Duodenal mucosa (tissue), 2 donors: ENCODE measurements around the gene DPAGT1.
A peak's percentile ranks its signal among the peaks of the same experiment; 100 is the strongest.

Experiments used
- H3K27ac ChIP-seq: one replicate; pipeline ENCODE4 v1.7.0; 2013; ENCODE audit warnings: low read depth, low read length
- H3K27me3 ChIP-seq, 2 donors: one replicate each; pipeline ENCODE4 v1.7.0; 2013; ENCODE audit warnings: low read length in 2 of 2, control low read depth in 1 of 2; ENCODE audit not compliant: insufficient read depth in 2 of 2, control insufficient read depth in 1 of 2
- H3K36me3 ChIP-seq, 2 donors: one replicate each; pipeline ENCODE4 v1.7.0; 2013; ENCODE audit warnings: low read length in 2 of 2, control low read depth in 1 of 2; ENCODE audit not compliant: insufficient read depth in 2 of 2, control insufficient read depth in 1 of 2
- H3K4me1 ChIP-seq, 2 donors: one replicate each; pipeline ENCODE4 v1.7.0; 2013; ENCODE audit warnings: low read length in 2 of 2, control low read depth in 1 of 2; ENCODE audit not compliant: insufficient read depth in 2 of 2, control insufficient read depth in 1 of 2
- H3K4me3 ChIP-seq, 2 donors: one replicate each; pipeline ENCODE4 v1.7.0; 2013; ENCODE audit warnings: low read length in 2 of 2, low read depth in 1 of 2
- H3K9ac ChIP-seq, 2 donors: one replicate each; pipeline ENCODE4 v1.7.0; 2013; ENCODE audit warnings: low read length in 2 of 2, low read depth in 1 of 2
- H3K9me3 ChIP-seq, 2 donors: one replicate each; pipeline ENCODE4 v1.7.0; 2013; ENCODE audit warnings: low read length in 2 of 2, control low read depth in 1 of 2; ENCODE audit not compliant: control insufficient read depth in 1 of 2

DPAGT1 gene

DNA sequence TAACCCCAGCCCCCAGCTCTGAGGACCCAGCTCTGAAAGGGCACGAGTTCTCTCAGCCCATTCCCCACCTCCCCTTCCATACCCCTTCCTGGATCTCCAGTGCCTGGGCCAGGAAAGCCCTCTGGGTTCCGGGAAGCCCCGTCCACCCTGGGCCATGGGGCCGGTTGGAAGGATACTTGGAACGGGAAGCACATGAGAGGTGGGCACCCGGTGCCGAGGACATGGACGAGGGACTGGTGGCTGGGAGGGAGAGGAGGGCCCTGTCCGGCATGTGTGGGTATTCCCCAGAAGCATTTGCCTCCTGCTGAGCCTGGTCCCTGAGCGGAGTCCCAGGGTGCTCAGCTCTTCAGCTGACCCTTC is 14.6 kb upstream of the DPAGT1 start:
- H3K27me3 ChIP-seq, result no peaks in the 10 kb centered on the region
- no peak overlapping the region for H3K27ac ChIP-seq
- no peaks in the 10 kb centered on the region for H3K9me3 ChIP-seq
- H3K9ac ChIP-seq, result no peak overlapping the region
- H3K4me1 ChIP-seq, result peaks cover 7 to 10% of the 10 kb centered on the region in 2 donors
- H3K4me3 ChIP-seq, result no peak overlapping the region
- peaks cover 32 to 60% of the 10 kb centered on the region in 2 donors for H3K36me3 ChIP-seq

DNA sequence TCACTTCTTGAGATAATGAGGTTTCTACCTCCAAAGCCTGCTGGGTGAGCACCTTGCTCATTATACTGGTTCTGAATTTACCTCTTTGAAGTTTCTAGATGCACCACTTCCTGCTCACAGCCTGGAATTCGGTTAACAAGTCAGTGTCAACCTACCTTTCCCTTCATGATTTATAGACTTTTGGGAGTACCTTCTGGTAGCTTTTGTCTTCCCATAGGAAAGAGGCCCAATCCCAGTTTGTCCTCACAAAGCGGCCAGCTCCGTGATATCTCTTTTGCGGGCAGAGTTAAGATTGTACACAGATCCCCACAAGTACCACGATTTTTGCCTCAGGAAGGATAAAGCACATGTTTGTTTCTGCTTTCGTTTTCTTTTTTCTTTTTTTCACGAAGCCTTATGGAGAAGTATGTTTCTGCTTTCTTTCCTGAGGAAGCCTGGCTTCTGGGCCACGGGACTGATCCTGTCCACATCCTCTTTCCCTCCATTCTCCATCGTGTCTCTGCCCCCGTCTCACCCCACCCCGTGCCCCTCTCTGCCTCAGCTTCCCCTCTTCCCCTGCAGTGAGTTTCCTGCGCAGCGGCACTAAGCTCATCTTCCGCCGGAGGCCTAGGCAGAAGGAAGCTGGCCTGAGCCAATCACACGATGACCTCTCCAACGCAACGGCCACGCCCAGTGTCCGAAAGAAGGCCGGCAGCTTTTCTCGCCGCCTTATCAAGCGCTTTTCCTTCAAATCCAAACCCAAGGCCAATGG is 14.0 kb upstream of the DPAGT1 start:
- H3K4me3 ChIP-seq, result no peak overlapping the region

DNA sequence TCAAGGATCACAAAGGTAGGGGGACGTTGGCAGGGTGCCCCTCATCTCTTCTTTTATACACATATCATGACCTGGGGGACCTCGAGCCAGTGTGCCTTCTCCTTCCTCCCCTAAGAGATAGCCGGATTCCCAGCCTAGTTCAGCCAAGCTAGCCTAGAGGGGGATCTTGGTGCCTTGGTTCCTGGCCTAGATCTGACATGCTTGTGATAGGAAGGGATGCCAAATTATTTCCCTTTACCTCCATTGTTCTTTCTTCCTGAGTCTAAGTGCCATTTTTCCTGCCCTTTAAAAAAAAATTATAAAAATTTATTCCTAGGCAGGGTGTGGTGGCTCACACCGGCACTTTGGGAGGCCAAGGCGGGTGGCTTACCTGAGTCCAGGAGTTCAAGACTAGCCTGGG is 12.7 kb upstream of the DPAGT1 start:
- no peaks in the 10 kb centered on the region for H3K9me3 ChIP-seq
- H3K27me3 ChIP-seq, result no peaks in the 10 kb centered on the region
- no peak overlapping the region for H3K9ac ChIP-seq
- peaks cover 2 to 13% of the 10 kb centered on the region in 2 donors for H3K4me1 ChIP-seq
- no peak overlapping the region for H3K4me3 ChIP-seq
- H3K36me3 ChIP-seq, result peaks cover 40 to 71% of the 10 kb centered on the region in 2 donors
- no peak overlapping the region for H3K27ac ChIP-seq

More for the DNA sequence above, 14.0 kb upstream of the DPAGT1 start:
- no peaks in the 10 kb centered on the region for H3K9me3 ChIP-seq
- peaks cover 37 to 66% of the 10 kb centered on the region in 2 donors for H3K36me3 ChIP-seq
- H3K4me1 ChIP-seq, result peaks cover 4 to 7% of the 10 kb centered on the region in 2 donors
- no peak overlapping the region for H3K9ac ChIP-seq
- H3K27me3 ChIP-seq, result no peaks in the 10 kb centered on the region
- H3K27ac ChIP-seq, result no peak overlapping the region

DNA sequence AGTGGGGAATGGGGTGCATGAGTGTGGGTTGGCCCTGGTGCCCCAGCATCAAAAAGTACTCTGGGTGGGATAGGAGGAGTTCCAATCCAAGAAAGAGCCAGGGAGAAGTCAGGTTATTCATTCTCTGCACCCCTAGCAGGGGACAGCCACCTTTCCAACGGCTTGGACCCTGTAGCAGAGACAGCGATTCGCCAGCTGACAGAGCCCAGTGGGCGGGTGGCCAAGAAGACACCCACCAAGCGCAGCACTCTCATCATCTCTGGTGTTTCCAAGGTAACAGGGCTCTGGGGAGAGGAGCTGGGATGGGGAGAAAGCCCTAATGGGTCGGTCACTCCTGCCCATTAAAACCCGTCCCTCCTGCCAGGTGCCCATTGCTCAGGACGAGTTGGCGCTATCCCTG is 12.1 kb upstream of the DPAGT1 start:
- H3K9ac ChIP-seq, result no peak overlapping the region
- no peak overlapping the region for H3K27ac ChIP-seq
- no peak overlapping the region for H3K4me3 ChIP-seq
- no peaks in the 10 kb centered on the region for H3K9me3 ChIP-seq
- peaks cover 40 to 71% of the 10 kb centered on the region in 2 donors for H3K36me3 ChIP-seq
- no peaks in the 10 kb centered on the region for H3K27me3 ChIP-seq
- peaks cover 9 to 19% of the 10 kb centered on the region in 2 donors for H3K4me1 ChIP-seq

DNA sequence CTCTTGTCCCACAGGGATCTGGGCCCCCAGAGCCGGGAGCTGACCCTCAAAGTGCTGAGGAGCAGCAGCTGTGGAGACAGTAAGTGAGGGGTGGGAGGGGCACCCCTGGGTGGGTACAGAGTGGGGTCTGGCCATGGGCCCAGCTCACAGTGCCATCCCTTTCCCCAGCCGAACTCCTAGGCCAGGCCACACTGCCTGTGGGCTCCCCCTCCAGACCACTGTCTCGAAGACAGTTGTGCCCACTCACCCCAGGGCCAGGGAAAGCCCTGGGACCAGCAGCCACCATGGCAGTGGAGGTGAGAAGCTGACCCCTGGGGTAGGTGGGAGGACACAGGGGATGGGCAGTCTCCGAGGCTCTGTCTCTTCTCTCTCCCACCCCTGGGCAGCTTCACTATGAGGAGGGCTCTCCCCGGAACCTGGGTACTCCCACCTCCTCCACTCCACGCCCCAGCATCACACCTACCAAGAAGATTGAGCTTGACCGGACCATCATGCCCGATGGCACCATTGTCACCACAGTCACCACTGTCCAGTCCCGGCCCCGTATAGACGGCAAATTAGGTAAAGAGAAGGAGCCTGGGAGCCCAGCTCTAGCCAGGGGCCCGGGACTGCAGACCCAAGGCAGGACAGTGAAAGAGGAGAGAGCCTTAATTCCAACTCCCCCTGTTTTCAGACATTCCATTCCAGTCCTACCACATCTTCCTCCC is 10.8 kb upstream of the DPAGT1 start:
- Histone ChIP-seq H3K9ac (no peak overlapping the region), H3K27me3 (no peaks in the 10 kb centered on the region), H3K4me1 (peaks cover 15 to 27% of the 10 kb centered on the region in 2 donors), H3K27ac (no peak overlapping the region), H3K36me3 (peaks cover 39 to 67% of the 10 kb centered on the region in 2 donors), H3K9me3 (no peaks in the 10 kb centered on the region), H3K4me3 (no peak overlapping the region)

DNA sequence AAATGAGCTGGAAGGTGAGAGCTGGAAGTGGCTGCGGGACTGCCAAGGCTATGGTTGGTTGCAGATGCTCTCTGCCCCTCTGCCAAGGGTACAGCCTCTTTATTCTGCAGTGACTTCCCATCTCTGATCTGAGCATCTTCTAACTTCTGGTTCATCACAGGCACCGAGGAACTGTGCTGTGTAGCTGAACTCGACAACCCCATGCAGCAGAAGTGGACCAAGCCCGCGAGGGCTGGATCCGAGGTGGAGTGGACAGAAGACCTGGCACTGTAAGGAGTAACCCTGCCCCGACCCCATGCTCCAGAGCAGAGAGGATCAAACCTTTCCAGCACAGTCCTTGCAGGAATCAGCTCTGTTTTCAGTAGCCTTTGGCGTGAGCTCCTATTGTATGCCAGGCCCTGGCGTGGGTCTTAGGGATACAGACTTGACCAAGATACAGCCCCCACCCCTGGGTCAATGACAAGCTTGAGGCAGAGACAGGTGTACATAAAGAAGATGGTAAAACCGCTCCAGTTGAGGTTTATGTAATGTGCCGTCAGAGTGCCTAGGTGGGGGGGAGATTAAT is 9.8 kb upstream of the DPAGT1 start:
- Histone ChIP-seq H3K9me3 (no peaks in the 10 kb centered on the region), H3K4me3 (no peak overlapping the region), H3K27me3 (no peaks in the 10 kb centered on the region), H3K4me1 (peaks cover 20 to 32% of the 10 kb centered on the region in 2 donors), H3K9ac (no peak overlapping the region), H3K27ac (no peak overlapping the region), H3K36me3 (peaks cover 34 to 57% of the 10 kb centered on the region in 2 donors)

DNA sequence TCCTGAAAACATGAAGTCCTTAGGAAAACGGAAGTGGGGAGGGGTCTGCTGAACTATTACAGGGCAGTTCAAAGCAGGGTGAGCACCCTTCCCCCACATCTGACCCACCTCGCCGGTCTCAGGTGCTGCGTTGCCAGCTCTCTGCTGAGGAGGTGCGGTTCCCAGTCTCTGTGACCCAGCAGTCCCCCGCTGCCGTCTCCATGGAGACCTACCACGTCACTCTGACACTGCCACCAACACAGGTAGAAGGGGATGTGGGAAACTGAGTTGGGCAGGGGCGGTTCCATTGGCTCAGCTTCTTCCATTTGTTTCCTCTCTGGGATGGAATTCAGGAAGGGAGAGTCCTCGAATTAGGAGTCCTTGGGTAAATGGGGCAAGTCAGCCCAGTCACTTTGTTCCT is 8.8 kb upstream of the DPAGT1 start:
- no peaks in the 10 kb centered on the region for H3K9me3 ChIP-seq
- H3K36me3 ChIP-seq, result peaks cover 32 to 48% of the 10 kb centered on the region in 2 donors
- H3K27ac ChIP-seq, result no peak overlapping the region
- no peak overlapping the region for H3K9ac ChIP-seq
- H3K27me3 ChIP-seq, result no peaks in the 10 kb centered on the region
- peaks cover 23 to 36% of the 10 kb centered on the region in 2 donors for H3K4me1 ChIP-seq
- H3K4me3 ChIP-seq, result no peak overlapping the region

DNA sequence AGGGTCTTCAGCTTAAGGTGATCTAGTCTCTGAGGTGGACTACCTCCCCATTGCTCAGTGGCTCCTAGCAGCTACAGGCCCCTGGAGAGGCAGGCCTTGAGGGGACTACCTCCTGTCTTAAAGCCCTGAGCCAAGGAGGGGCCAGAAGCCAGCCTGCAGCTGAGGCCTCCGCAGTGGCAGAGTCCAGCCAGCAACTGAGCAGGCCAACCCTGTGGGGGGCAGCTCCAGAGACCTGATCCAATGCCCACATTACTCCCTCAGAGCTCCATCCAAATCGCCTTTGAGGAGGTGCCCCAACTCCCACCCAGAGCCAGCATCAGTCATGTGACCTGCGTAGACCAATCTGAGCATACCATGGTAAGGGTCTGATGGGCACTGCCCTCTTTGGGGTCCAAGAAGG is 8.2 kb upstream of the DPAGT1 start:
- Histone ChIP-seq H3K36me3 (peaks cover 31 to 45% of the 10 kb centered on the region in 2 donors), H3K27ac (no peak overlapping the region), H3K9ac (no peak overlapping the region), H3K27me3 (no peaks in the 10 kb centered on the region), H3K4me3 (no peak overlapping the region), H3K9me3 (no peaks in the 10 kb centered on the region), H3K4me1 (peaks cover 23 to 36% of the 10 kb centered on the region in 2 donors)

DNA sequence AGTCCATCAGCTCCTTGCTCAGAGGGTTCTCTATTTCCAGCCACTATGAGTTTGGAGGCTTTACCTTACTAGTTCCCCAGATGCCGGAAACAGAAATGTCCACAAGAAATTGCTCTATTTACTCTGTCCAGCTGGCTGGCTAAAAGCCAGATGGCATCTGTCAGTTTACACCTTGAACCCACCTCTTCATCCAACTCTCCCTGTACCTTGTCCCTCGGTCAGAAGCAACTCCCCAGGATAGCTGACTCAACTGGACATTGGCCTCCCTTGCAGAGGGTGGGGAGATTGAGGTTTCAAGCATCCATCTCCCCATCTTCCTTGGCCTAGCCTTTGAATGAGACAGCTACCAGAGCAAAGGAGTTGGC is 7.2 kb upstream of the DPAGT1 start:
- H3K4me3 ChIP-seq, result peak overlapping the region; percentile 75 to 94
- peaks cover 26 to 35% of the 10 kb centered on the region in 2 donors for H3K36me3 ChIP-seq
- H3K27me3 ChIP-seq, result no peaks in the 10 kb centered on the region
- no peak overlapping the region for H3K27ac ChIP-seq
- H3K9me3 ChIP-seq, result no peaks in the 10 kb centered on the region
- H3K9ac ChIP-seq, result peak overlapping the region in 1 of 2 donors; percentile 69
- H3K4me1 ChIP-seq, result peaks cover 23 to 36% of the 10 kb centered on the region in 2 donors
